Heart left ventricle (tissue), 13 donors: ENCODE data around the gene BIRC3.

Experiments used
- CTCF ChIP-seq, 12 donors: fragments of 200-600 bp; sonication (generic) in 4 of 12; IDR thresholded peaks; one replicate each; pipeline versions ENCODE4 v1.5.0 to v1.8.0; 2018 to 2022; ENCODE audit warnings: antibody characterized with exemption in 12 of 12, mild to moderate bottlenecking in 5 of 12
- POLR2A ChIP-seq, 2 donors: fragments of 450-650 bp; IDR thresholded peaks; one replicate each; pipeline ENCODE4 v1.6.1; 2017; ENCODE audit warnings: antibody characterized with exemption in 2 of 2, mild to moderate bottlenecking in 2 of 2, moderate library complexity in 2 of 2
- donor health status: ischemic (EF 13 %, LVEDD 7.1; RV severe dilation, severe dysfunction).
- donor health status: DM: no; HTN: yes; CAD: no.
- donor health status: DM: no; HTN: no; CAD: no.
- donor health status: ischemic (EF 25% LVEDD 6.9; RV normal size, moderate dysfunction).
- donor health status: ischemic (EF 25% LVEDD 5.7; RV mildly dilated, moderate dysfunction).
- donor health status: ischemic (EF 35%, LVEDD 5.7; RV mildly dilated, moderate dysfunction).
- donor health status: nonischemic (EF 11% LVEDD 7.7; RV severe dilation, severe dysfunction).
- donor health status: DM: yes; HTN: yes; CAD: no.
- donor health status: PGD.
- donor health status: ischemic (EF 29% LVEDD 5.4; RV normal size, mild dysfunction).
- donor health status: nonischemic (EF 23%, LVEDD 6.1; RV moderate dilation, normal function).

- TF ChIP-seq CTCF (IDR thresholded peaks at IDR 0.05): no peak
- no peak for TF ChIP-seq POLR2A (IDR thresholded peaks at IDR 0.05)
Observed at GRCh38 chr11:102312667-102313066, 4.6 kb upstream of the BIRC3 start.
